Stimulated activated CD4-positive, alpha-beta T cell treated with anti-CD3 and anti-CD28 coated beads, TNF-alpha, amount 100 ng/mL, for 4 hours (primary cell): Measurements from ENCODE around the gene GHRH.

Experiments used
- DNase-seq, 3 experiments: peaks; one replicate each; pipeline ENCODE4 v3.0.0-alpha.2; 2020; ENCODE audit warnings: low read depth in 3 of 3

The GHRH gene

GRCh38 chr20:37262505-37262904 is 891 bp upstream of the GHRH start:
- no peak for DNase-seq

DNA sequence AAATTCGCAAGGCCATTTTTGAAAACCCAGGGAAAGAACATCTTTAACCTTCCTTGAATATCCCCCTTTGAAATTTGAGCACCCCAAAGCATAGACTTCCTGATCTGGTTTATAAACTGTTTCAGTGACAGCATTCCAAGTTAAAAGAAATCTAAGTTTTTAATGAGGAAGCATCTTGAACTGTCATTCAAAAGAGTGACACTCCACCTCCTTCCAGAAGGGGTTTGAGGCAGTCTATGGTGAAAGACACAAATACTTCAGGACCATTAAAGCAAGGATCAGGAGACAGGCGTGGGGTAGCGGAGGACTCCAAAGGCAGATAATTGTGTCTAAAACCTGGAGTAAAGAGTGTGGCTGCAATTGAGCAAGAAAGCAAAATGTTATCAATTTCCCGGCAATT is 691 bp downstream of the GHRH start:
- no peak for DNase-seq

DNA sequence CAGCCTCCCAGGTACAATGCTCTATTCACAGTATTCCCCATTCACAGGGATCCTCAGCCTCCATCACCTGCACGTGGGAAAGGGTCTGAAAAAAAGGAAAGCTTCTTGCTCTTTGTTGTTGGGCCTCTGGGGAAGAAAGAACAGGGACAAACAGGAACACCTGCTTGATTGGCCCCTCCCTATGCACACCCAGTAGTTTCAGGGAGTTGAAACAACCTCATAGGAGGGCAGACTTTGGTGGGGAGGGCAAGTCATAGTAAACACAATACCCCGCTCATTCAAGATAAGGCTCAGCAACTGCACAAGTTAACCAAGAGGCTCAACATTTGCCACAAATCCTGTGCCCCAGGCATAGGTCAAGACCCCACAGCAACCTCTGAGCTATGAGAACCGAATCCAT is 1.7 kb downstream of the GHRH start:
- DNase-seq = no peak

DNA sequence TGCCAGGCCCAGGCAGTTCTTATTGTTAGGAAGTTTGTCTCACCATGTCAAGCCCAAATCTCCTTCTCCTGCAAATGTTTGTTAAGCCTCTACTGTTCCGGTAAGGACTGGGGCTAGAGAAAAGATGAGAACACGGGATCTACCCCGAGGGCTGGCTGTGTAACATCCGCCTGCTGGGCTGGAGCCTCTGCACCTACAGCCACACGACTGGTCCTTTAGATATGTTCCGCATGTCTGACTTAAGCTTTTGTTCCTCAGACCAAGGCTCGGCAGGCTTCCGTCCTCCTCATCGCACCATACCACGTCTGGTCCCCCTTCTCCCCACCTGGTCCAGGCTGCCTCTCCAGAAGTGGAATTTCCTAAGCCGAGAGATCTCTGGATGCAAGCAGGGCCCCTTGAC is 2.6 kb downstream of the GHRH start:
- DNase-seq = no peak

DNA sequence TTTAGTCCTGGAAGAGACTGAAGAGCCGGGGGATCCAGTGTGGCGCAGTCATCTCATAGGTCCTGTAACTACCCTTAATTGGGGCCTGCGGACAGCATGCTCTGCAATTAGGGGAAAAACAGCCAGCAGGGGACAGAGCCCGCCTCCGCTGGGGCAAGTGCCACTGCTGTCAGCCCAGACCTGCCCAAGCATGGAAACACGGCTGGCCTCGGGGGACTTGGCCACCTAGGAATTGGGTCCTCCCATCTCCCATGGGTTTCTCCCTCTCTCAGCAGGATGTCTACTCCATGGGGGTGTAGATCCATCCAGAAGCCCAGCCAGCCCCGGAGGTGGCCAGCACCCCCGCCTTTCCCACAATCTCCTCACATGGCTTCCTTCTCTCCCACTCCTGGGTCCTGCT is 3.6 kb downstream of the GHRH start:
- DNase-seq = no peak

DNA sequence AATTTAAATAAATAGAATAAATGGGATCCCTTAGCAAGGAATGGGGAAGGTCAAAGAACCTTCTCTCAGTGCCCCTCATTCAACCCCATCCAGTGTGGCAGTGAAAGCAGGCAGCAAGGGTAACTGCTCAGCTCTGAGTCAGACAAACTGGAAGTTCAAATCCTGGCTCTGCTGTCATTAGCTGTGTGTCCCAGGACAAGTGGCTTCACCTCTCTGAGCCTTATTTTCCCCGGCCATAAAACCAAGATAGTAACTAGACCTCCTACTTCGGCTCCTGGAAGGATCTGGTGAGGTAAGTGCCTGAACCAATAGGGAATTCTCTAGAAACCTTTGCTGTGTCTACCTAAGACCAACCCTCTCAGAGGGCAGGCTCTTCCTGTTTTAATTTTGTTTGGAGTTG is 4.1 kb downstream of the GHRH start:
- no peak for DNase-seq

DNA sequence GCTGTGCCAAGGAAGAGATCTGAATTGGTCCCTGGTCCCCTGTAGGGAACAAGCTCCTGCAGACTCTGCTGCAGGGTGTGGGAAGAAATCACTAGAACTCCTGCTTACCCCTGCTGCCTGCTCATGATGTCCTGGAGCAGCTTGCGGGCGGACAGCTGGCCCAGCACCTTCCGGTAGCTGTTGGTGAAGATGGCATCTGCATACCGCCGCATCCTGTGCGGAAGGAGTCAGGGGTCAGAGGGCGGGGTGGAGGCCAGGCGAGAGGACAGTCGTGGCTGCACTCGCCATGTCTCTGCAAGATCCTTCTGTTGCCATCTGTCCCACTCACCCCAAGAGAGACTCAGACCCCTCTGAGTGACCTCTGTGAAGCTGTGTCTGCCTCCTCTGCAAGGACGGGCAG is 5.3 kb downstream of the GHRH start:
- no peak for DNase-seq

GRCh38 chr20:37254114-37254878 is 7.3 kb downstream of the GHRH start:
- DNase-seq = no peak

GRCh38 chr20:37253087-37253486 is 8.5 kb downstream of the GHRH start:
- no peak for DNase-seq

DNA sequence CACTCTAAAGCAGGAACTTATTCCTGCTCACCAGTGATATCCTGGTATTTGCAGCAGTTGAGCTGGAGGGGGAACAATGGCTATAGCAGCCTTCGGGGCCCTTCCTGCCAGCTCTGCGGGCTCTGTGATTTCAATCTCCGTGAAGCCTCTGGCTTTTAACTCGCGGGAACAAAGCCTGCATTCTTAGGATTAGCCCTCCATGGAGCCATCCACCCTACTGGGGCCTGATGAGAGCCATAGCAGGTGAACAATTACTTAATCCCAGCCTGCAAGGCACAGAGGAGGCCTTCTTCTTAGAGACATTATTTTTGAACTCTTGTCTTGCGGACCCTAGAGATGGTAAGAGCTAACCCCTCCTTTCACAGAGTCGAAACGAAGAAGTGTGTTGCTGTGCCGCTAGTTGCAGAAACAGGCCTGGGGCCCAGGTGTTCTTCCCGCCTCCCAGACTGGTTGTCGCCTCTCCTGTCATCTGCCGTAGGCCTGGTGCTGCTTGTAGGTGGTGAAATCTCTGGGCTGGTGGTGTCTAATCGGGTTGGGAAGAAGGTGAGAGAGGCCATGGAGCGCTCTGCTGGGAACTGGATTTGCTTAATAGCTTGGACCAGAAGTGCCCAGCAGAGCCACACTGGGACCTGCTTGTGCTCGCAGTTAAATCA is 9.7 kb downstream of the GHRH start:
- no peak for DNase-seq

DNA sequence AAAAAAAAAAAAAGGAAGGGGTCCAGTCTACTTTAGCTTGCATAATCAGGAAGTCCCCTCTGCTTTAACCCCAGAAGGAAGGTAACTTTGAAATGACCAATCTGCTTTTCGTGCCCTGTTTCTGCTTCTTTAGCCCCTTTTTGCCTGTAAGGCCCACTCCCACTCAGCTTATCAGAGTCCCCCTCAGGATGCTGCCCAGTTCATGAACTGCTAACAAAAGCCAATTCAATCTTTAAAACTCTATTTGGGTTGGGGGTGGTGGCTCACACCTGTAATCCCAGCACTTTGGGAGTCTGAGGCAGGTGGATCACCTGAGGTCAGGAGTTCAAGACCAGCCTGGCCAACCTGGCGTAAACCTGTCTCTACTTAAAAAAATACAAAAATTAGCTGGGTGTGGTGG is 12.3 kb downstream of the GHRH start:
- no peak for DNase-seq

GRCh38 chr20:37247547-37247946 is 14.1 kb downstream of the GHRH start:
- DNase-seq = no peak

DNA sequence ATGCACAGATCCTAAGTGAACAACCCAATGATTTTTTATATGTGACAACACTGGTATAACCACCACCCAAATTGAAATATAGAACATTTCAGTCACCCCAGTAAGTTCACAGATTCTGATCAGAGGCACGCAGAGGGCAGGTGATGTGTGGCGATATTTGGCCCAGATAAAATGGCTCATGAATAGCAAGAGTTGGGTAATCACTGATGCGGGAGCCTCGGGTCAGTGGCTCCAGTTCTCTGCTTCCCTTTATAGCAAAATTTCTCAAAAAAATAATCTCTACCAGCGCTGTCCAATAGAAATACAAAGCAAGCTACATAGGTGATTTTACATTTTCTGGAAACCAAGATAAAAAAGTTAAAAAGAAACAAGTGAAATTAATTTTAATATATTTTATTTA is 14.9 kb downstream of the GHRH start:
- DNase-seq = no peak

DNA sequence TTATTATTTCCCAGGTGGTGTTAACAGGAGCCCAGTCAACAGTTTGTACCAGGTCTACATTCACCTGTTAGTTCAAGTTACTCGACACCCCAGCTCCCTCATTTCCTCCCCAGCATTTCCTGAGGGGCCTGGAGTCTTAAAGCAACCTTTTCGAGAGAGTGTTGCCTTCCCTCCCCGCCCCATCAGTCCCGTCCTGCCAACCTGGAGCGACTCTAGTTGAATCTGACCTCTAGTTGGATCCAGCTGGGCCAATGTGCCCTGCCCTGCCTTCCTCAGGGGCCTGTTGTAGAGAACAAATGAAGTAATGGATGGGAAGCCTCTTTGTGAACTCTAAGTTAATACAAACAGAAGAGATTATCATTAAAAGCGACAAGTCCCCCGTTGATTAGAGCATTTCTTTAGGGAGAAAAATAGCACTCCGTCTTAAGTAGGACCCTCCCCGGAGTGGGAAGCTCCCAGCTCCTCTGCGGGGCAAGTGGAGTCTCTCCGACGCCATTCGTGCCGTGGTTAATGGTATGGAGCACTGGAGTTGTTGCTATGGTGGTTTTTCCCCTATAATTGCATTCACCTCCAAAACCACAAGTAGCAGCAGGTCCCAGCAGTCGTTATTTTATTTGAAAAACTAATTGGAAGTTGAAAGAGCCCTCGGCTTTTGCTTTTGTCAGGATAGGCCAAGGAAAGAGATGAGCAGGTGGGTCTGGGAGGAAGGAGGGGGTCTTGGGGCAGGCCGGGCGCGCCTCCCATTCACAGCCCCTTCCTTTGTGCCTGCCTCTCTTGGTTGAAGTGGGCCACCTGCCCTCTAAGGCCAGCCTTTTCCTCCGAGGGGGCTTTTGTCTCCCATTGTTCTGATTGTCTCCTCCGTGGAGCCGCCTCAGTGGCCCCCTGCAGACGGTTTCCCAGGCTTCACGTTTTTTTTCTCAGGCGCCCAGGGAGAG is 16.1 kb downstream of the GHRH start:
- DNase-seq = no peak

DNA sequence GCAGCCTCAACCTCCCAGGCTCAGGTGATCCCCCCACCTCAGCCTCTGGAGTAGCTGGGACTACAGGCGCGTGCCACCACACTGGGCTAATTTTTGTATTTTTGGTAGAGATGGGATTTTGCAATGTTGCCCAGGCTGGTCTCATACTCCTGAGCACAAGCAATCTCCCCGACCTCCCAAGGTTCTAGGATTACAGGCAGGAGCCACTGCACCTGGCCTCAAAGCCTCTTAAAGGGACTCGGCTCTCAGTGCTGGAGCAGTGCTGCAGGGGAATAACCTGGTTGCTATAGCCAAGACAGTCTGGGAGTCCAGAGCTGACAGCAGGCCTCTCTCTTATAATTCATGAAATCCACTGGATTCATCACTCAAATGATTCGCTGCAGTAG is 17.0 kb downstream of the GHRH start:
- DNase-seq = no peak

- DNase-seq = no peak
These were observed 17.6 kb downstream of the GHRH start for GRCh38 chr20:37243937-37244571.

DNA sequence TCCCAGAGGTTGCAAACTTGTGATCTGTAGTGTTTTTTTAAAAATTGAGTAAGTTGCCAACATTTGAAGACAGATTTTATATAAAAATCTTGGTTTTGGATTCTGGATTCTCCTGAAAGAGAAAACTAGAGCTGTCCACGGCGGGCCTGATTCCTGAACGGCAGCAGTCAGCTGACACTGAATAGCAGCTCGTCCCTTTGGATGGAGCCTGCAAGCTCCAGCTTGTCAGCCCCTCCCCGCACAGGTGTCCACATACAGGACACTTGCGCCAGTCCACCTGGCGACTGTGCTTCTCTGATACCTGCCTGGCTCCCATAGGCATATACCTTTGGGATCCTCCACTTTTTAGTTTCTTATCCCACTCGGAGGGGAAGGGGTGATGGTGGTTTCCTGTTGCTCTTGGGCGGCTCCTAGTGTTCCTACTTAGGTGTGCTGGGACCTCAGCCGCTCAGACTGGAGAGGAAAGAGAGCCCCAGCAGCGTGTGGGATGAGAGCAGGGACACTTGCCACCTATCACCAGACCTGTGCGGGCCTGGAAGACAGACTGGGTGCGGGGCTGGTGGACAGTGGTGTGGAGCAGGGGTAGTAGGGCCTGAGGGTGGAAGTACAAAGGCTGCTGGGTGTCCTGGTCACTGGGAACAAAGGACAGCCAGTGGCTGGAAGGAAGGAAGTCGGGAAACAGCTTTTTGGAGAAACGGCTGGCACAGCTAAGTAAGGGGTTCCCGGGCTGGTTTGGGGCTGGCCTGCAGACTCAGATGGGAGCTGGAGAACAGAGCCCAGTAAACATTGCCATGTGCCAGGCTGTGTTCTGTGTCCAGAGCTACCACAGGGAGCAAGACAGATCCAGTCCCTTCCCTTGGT is 18.3 kb downstream of the GHRH start:
- no peak for DNase-seq

DNA sequence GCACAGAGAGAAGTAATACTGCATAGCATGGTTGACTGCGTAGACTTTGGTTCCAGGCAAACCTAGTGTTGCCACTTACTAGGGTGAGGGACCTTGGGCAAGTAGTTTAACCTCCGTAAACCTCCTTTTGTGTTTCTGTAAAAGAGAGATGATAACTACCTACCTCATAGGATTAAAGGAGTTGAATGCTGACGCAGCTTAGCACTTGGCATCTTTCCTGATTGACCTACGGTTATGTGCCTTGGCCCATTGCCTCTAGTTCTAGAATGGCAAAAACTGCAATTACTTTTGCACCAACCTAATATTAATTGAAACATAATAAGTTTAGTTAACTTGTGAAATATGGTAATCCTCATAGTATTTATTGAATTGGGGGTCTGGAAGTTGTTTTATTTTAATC is 19.1 kb downstream of the GHRH start:
- no peak for DNase-seq

DNA sequence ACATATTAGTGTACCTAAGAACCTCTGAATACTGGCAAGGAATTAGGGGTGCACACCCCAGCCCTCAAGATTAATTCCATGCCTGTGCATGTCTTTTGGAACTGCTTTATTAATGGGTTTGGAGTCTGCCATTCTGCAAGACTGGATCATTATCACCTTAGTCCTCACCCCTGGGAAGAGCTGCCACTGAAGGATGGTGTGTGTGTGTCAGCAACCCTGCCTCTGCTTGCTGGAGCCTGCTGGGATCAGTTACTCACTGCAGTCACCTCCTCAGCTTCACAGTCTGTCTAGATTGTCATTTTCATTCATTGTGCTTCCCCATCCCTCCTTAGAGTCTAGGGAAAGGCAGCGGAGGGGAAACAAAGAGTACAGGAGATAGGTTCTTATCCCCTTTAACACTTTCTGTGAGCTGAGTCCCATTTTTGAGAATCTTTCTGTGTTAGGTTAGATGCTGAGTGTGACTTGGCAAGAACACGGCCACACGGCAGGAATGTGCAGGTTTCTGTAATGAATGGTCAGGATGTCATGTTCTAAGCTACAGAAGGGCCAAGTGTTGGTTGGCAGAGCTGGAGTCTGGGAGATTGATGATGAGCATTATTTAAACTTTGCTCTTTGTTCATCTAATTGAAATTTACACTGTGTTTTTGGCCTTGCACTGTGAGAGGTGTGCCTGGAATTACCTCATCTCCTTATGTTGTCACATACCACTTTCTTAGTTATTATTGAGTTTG is 21.1 kb downstream of the GHRH start:
- no peak for DNase-seq

- DNase-seq = no peak
These were observed 22.6 kb downstream of the GHRH start for GRCh38 chr20:37238935-37239451.
